ENCODE measurements around the gene MAN2C1.
"Not testable (repeated sequence)": the region's sequence is repeated elsewhere in the genome, so short reads cannot be mapped to it uniquely, and the experiment has no call there.

Gene MAN2C1

DNA sequence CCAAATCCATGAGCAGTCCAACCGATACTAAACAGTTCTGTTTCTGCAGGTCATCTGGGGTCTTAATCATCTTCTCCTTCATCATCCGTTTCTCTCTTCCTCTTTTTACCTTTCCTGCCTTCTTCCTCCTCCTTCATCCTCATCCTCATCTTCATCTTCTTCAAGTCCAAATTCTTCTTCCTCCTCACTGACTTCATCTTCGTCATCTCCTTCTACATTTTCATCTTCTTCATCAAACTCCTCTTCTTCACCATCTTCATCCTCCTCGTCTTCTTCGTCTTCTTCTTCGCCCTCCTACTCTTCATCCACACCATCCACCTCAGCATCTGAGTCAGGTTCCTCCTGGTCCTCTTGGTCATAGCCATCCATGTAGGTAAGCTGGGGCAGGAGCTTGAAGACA lies 46.7 kb downstream of the MAN2C1 start:
- no peak overlapping the region for H3K4me3 ChIP-seq (ENCODE audit: low read depth, low read length)
- TF ChIP-seq, protein P1, sequence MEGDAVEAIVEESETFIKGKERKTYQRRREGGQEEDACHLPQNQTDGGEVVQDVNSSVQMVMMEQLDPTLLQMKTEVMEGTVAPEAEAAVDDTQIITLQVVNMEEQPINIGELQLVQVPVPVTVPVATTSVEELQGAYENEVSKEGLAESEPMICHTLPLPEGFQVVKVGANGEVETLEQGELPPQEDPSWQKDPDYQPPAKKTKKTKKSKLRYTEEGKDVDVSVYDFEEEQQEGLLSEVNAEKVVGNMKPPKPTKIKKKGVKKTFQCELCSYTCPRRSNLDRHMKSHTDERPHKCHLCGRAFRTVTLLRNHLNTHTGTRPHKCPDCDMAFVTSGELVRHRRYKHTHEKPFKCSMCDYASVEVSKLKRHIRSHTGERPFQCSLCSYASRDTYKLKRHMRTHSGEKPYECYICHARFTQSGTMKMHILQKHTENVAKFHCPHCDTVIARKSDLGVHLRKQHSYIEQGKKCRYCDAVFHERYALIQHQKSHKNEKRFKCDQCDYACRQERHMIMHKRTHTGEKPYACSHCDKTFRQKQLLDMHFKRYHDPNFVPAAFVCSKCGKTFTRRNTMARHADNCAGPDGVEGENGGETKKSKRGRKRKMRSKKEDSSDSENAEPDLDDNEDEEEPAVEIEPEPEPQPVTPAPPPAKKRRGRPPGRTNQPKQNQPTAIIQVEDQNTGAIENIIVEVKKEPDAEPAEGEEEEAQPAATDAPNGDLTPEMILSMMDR (IDR thresholded peaks at IDR 0.05; ENCODE audit: low read depth, low read length, missing control alignments) = no peak
- no peak for DNase-seq (ENCODE audit: low read depth)

DNA sequence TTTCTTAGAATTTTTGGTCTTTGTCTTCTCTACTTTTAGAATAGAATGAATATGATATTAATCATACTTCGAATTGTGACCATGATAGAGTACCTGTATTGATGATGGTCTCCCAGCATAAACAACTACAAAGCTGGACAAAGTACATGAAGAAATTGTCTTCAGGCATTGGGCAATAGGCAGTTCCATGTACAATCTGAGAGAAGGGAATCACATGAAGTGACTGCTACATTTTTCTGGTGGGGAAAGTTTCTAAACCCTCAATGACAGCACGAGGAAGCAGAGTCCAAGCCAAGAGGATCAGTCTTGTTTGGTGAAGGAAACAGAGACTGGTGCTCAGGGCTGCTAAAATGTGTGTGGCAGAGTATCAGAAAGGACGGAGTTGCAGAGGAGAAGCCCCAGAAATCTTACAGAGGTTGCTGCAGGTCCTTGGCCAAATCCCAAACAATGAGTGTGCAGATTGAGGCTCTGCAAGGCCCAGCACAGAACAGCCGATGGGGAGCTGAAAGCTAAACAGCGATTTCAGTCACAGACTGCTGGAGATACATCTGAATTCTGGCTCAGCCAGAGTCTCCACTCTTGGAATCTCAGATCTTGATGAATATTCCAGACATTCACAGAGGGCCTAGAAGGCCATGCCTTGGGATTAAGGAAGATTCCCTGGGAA lies 49.0 kb downstream of the MAN2C1 start:
- not testable (repeated sequence) for DNase-seq (ENCODE audit: low read depth)

DNA sequence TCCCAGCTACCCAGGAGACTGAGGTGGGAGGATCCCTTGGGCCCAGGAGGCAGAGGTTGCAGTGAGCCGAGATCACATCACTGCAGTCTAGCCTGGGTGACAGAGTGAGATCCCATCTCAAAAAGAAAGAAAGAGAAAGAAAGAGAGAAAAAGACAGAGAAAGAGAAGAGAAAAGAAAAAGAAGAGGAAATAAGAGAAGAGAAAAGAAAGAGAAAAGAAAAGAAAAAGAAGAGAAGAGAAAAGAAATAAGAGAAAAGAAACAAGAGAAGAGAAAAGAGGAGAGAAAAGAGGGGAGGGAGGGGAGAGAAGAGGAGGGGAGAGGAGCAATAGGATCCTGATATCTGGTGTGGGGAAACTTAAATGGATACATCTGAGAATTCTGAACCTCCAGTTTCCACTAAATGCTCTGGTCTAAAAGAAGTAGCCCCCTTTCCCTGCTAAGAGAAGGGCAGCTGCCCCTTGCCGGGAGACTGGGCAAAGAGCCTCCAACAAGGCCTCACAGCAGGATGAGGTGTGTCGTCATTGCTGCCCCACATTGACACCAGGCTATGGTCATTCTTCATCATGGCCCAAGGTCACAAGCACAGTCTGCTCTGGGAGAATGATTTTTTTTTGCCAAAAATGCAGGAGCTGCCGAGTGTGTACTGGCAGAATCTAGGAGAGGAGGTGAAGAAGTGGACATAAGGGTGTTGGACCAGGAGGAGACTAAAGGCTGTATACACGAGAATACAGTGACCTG lies 53.7 kb downstream of the MAN2C1 start:
- TF ChIP-seq, protein P1 (IDR thresholded peaks at IDR 0.05; ENCODE audit: low read depth, low read length, missing control alignments) = no peak
- no peak overlapping the region for H3K4me3 ChIP-seq (ENCODE audit: low read depth, low read length)

More for the DNA sequence above, 49.0 kb downstream of the MAN2C1 start:
- H3K4me3 ChIP-seq (ENCODE audit: low read depth, low read length) = not testable (repeated sequence)

DNA sequence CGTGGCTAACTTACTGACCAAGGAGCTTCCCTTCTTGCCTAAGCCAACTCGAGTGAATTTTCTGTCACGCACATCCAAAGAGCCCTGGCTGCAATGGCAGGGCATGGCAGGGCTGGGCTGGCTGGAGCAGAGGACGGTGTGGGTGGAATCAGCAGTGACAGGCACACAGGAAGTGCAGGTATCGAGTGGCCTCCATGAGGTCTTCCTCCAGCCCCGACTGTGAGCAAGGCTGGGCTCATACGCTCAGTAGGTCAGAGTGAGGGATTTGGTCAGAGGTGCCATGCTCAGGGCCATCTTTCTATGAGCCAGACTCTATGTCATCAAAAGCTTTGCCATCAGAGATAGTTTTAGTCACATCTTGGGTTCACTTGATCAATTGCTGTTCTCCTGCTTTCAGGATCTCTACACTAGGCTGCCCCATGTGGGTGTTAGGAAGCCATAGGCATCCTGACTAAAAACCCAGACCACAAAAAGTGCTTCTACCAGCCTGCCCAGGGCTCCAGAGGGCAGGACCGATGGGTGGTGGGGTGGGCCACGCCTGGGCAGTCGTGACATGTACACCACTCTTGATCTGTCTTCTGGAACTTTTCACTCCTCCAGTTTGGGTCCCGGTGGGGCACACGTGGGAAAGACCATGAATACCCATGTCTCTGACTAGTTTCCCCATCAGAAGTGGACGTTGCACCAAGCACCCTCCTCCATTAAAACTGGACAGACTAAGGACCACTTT lies 55.1 kb downstream of the MAN2C1 start:
- no peak for DNase-seq (ENCODE audit: low read depth)
- no peak overlapping the region for H3K4me3 ChIP-seq (ENCODE audit: low read depth, low read length)
- TF ChIP-seq, protein P1 (IDR thresholded peaks at IDR 0.05; ENCODE audit: low read depth, low read length, missing control alignments) = no peak

More for the DNA sequence above, 53.7 kb downstream of the MAN2C1 start:
- no peak for DNase-seq (ENCODE audit: low read depth)

DNA sequence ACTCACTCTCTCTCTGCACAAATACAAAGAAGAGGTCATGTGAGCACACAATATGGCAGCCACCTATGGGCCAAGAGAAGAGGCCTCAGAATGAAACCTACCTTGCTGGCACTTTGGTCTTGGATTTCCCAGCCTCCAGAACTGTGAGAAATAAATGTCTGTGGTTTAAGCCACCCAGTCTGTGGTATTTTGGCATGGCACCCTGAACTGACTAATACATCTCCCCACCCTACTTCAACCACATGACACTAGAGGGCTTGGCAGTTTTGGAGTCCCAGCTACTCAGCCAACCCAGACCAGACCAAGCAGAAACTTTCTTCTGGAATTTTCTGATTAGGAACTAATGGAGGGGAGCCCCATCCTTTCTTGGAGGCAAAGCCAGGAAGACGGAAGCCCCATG lies 55.9 kb downstream of the MAN2C1 start:
- not testable (repeated sequence) for DNase-seq (ENCODE audit: low read depth); H3K4me3 ChIP-seq (ENCODE audit: low read depth, low read length)

DNA sequence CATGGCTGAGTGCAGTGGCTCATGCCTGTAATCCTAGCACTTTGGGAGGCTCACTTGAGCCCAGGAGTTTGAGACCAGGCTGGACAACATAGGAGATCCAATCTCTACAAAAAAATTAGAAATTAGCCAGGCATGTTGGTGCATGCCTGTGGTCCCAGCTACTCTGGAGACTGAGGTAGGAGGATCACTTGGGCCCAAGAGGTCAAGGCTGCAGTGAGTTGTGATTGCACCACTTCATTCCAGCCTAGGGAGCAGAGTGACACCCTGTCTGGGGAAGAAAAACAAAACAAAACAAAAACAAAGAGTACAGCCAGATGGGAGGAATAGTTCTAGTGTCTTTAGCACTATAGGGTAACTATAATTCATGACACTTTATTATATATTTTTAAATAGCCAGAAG lies 58.7 kb downstream of the MAN2C1 start:
- TF ChIP-seq, protein P1 (IDR thresholded peaks at IDR 0.05; ENCODE audit: low read depth, low read length, missing control alignments) = no peak
- no peak for DNase-seq (ENCODE audit: low read depth)
- no peak overlapping the region for H3K4me3 ChIP-seq (ENCODE audit: low read depth, low read length)

DNA sequence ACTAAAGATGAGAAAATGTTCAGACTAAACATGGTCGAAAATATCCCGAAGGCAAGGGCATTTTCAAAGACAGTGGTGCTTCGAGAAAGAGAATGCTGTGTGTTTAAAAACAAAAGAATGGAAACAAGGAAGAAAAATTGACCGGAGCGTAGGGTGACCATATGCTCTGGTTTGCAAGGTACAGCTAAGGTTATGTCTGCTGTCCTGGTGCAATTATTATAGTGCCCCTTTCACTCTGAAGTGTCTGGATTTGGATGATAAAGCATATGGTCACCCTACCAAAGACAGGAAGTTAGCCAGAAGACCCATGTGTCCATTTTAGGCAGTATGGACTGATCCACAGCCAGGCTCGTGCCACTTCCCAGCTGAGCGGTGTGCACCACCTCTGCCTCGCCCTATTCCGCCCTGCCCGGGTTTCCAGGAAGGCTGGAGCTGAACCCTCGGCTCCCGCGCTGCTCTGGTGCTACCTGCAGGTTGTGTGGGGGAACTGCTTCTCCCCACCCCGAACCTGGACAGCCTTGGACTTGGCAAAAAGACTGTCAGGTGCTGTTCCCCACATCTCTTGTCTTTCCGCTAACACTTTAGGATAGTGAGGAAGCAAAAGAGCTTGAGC lies 60.5 kb downstream of the MAN2C1 start:
- TF ChIP-seq, protein P1 (IDR thresholded peaks at IDR 0.05; ENCODE audit: low read depth, low read length, missing control alignments) = peak; percentile 75
- peak; percentile 2 for DNase-seq (ENCODE audit: low read depth)
- no peak overlapping the region for H3K4me3 ChIP-seq (ENCODE audit: low read depth, low read length)

All from GM12864 (cell line).